D721Med (cell line): ENCODE results near the gene SP140L.
"Not testable (repeated sequence)": the region's sequence is repeated elsewhere in the genome, so short reads cannot be mapped to it uniquely, and the experiment has no call there.

ENCODE experiments used
- DNase-seq: peaks from one replicate; pipeline ENCODE4 v3.0.0; 2011; ENCODE audit warnings: low spot score; ENCODE audit not compliant: insufficient read length
- FAIRE-seq: peaks from 2 replicates; lab custom pipeline; 2011; peaks lifted over from hg19 to GRCh38; lab: Jason Lieb, UNC
- TF ChIP-seq, protein P1 (sequence below): IDR thresholded peaks from 2 replicates; pipeline ENCODE4 v1.5.1; 2012; ENCODE audit warnings: mild to moderate bottlenecking, control low read depth; ENCODE audit not compliant: insufficient read depth; ENCODE audit errors: missing control alignments

The SP140L gene

DNA sequence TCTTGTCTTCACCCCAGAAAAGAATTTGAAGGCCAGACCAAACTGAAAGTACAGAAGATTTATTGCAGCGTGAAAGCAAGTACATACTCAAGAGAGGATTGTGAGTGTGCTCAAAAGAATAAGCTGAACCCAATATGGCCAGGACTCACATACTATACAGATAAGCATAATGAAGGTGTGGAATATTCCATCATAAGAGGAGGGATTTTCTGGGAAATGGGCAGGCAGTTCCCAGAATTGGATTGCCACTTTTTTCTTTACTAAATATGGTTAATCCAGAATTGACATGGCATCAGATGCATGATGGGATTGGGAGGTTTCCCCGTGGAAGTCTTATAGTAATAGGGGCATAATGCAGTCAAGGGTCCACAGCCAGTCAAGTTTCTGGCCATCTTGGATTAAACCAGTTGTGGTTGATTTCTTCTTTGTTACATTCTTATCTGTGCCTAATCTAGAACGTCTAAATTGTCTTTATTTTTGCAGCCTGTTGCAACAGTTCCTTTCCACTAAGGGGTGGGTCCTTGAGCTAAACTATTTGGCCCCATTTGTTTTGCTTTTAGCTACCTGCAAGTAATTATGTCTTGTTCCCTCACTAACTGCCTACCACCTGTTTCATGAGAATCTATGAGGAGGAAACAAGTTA, 9.0 kb downstream of the SP140L start:
- DNase-seq: no peak
- FAIRE-seq: no peak
- TF ChIP-seq, protein P1, sequence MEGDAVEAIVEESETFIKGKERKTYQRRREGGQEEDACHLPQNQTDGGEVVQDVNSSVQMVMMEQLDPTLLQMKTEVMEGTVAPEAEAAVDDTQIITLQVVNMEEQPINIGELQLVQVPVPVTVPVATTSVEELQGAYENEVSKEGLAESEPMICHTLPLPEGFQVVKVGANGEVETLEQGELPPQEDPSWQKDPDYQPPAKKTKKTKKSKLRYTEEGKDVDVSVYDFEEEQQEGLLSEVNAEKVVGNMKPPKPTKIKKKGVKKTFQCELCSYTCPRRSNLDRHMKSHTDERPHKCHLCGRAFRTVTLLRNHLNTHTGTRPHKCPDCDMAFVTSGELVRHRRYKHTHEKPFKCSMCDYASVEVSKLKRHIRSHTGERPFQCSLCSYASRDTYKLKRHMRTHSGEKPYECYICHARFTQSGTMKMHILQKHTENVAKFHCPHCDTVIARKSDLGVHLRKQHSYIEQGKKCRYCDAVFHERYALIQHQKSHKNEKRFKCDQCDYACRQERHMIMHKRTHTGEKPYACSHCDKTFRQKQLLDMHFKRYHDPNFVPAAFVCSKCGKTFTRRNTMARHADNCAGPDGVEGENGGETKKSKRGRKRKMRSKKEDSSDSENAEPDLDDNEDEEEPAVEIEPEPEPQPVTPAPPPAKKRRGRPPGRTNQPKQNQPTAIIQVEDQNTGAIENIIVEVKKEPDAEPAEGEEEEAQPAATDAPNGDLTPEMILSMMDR: no peak

DNA sequence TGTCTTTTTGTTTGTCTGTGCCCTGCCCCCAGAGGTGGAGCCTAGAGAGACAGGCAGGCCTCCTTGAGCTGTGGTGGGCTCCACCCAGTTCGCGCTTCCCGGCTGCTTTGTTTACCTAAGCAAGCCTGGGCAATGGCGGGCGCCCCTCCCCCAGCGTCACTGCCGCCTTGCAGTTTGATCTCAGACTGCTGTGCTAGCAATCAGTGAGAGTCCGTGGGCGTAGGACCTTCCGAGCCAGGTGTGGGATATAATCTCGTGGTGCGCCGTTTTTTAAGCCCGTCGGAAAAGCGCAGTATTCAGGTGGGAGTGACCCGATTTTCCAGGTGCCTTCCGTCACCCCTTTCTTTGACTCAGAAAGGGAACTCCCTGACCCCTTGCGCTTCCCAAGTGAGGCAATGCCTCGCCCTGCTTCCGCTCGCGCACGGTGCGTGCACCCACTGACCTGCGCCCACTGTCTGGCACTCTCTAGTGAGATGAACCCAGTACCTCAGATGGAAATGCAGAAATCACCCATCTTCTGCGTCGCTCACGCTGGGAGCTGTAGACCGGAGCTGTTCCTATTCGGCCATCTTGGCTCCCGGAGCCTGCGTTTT, 15.0 kb downstream of the SP140L start:
- not testable (repeated sequence) for FAIRE-seq, DNase-seq

DNA sequence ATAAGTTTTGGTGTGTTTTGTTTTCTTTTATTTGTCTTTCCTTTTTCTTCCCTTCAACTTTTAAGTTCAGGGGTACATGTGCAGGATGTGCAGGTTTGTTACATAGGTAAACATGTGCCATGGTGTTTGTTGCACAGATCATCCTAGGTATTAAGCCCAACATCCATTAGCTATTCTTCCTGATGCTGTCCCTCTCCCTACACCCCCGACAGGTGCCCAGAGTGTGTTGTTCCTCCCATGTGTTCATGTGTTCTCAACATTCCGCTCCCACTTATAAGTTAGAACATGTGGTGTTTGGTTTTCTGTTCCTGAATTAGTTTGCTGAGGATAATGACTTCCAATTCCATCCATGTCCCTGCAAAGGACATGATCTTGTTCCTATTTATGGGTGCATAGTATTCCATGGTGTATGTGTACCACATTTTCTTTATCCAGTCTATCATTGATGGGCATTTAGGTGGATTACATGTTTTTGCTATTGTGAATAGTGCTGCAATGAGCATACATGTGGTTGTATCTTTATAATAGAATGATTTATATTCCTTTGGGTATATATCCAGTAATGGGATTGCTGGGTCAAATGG, 16.1 kb downstream of the SP140L start:
- DNase-seq, FAIRE-seq: not testable (repeated sequence)

DNA sequence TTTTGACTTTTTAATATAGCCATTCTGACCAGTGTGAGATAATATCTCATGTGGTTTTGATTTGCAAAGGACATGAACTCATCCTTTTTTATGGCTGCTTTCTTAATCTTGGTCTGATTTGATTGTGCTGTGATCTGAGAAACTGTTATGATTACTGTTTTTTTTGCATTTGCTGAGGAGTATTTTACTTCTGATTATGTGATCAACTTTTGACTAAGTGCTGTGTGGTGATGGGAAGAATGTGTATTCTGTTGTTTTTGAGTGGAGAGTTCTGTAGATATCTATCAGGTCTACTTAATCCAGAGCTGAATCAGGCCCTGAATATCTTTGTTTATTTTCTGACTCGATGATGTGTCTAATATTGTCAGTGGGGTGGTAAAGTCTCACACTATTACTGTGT, 16.8 kb downstream of the SP140L start:
- DNase-seq (no peak), FAIRE-seq (no peak)
- TF ChIP-seq, protein P1: no peak

DNA sequence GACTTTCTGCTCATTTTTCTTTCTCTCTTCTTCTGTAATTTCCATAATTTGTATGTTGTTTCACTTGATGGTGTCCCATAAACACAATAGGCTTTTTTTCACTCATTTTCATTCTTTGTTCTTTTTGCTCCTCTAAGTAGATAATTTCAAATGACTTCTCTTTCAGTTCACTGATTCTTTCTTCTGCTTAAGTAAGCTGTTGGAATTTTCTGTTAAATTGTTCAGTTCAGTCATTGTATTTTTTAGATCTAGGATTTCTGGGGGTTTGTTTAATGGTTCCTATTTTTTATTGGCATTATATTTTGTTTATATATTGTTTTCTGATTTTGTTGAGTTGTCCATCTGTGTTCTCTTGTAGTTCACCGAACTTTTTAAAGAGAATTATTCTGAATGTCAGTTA, 19.5 kb downstream of the SP140L start:
- DNase-seq (no peak), FAIRE-seq (no peak)
- TF ChIP-seq, protein P1: no peak

DNA sequence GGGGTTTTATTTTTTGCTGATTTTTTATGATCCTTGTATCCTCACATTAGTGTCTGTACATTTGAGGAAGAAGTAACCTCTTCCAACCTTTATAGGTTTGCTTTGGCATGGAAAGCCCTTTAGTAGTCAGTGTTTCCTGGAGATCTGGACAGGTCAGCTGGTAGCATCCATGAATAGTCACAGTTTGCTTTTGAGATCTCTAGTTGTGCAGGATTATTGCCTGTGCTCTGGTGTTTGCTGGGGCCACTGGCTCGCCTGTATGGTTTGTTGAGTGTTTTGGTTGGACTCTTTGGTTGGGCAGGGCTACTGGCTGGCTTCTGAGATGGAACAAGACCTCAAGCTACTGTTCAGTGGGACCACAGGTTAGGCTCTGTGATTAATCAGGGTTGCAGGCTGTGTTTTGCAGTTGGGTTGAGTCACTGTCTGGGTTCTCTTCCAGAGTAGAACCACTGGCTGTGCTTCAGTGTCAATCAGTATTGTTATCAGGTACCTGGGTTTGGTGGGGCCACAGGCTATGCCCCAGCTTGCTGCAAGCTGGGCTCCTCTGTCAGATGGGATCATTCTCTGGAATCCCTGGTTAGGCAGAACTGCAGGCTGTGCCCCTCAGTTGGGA, 20.0 kb downstream of the SP140L start:
- FAIRE-seq: no peak
- no peak for DNase-seq
- TF ChIP-seq, protein P1: no peak

DNA sequence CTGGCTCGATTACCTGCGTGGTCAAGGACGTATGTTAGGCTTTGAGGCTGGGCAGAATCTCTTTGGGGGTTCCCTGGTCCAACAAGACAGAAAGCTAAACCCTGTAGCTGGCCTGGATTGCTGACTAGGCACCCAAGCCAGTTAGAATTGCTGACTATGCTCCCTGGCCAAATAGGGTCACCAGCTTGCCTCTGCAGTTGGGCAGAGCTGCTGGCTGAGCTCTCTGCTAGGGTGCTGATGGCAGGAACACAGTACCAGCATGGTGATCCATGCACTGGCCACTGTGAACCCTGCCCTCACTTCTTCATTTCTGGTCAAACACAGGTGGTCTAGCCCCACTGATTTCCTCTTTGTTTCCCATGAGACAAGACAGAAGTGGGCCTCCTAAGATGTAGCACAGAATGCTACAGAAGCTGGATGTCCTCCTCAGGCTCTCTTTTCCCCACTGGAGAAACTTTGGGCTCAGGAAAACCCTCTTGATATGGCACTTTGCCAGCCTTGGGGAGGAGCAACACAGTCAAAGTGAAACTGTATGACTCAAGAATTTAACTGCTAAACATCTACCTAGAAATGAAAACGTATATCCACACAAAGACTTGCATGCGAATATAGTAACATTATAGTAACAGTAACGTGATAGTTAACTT, 20.8 kb downstream of the SP140L start:
- TF ChIP-seq, protein P1: no peak
- FAIRE-seq (no peak), DNase-seq (no peak)
